ENCODE data around the gene ARFGAP3. TPM values are rescaled to one million over a fixed set of nuclear protein-coding genes. Genes with fewer than 3 reads are reported as not detected.

The ARFGAP3 gene
- total and polyA plus RNA-seq, 10 donors: 15.0 to 46.8 (median 40.4) TPM

DNA sequence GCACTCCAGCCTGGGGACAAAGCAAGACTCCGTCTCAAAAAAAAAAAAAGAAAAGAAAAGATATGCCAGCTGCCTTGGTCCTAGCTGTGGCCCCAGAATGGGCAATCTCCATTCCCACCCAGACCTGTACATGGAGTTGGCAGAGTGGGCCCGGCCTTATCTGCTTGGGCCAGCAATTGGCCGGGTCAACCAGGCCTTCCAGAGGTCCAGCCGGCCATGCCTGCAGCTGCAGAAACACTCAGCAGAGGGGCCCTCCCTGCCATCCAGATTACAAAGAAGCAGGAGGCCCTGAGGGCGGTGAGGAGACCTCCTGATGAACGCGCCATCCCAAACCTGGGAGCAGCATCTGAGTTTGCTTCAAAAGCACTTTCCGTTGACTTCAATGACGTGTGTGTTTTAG is 26.9 kb upstream of the ARFGAP3 start:
- peak in 1 of 3 donors; percentile 26 for TF ChIP-seq POLR2AphosphoS5 (IDR thresholded peaks at IDR 0.05)
- TF ChIP-seq, protein P1, sequence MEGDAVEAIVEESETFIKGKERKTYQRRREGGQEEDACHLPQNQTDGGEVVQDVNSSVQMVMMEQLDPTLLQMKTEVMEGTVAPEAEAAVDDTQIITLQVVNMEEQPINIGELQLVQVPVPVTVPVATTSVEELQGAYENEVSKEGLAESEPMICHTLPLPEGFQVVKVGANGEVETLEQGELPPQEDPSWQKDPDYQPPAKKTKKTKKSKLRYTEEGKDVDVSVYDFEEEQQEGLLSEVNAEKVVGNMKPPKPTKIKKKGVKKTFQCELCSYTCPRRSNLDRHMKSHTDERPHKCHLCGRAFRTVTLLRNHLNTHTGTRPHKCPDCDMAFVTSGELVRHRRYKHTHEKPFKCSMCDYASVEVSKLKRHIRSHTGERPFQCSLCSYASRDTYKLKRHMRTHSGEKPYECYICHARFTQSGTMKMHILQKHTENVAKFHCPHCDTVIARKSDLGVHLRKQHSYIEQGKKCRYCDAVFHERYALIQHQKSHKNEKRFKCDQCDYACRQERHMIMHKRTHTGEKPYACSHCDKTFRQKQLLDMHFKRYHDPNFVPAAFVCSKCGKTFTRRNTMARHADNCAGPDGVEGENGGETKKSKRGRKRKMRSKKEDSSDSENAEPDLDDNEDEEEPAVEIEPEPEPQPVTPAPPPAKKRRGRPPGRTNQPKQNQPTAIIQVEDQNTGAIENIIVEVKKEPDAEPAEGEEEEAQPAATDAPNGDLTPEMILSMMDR (IDR thresholded peaks at IDR 0.05 in 8 of 11, conservative IDR thresholded peaks at IDR 0.05 in 3 of 11): no peak
- no peak for TF ChIP-seq POLR2A (IDR thresholded peaks at IDR 0.05)
- Histone ChIP-seq H3K27me3 (replicated peaks in 1 of 7) (no peaks in the 10 kb centered on the region), H3K36me3 (peaks cover 4 to 100% (median 91%) of the 10 kb centered on the region in 6 donors), H3K27ac (no peak overlapping the region), H3K4me3 (no peak overlapping the region), H3K4me1 (peaks cover 0 to 23% (median 10%) of the 10 kb centered on the region in 6 donors), H3K9me3 (no peaks in the 10 kb centered on the region)
- intact Hi-C loops (cut with DNase I; ENCODE audit: low total_unique reads): no loop called here
- 94 to 99% (median 97%) methylated on average over 9 of the region's 9 CpGs for WGBS, 5 donors
- DNase-seq: no peak

- WGBS, 5 donors: 87 to 91% (median 90%) methylated on average over 8 of the region's 8 CpGs
- H3K36me3 ChIP-seq: peaks cover under 1 to 100% (median 91%) of the 10 kb centered on the region in 6 donors
- H3K9me3 ChIP-seq: no peaks in the 10 kb centered on the region
- no peak for DNase-seq
- no peak for TF ChIP-seq POLR2A (IDR thresholded peaks at IDR 0.05)
- TF ChIP-seq, protein P1 (IDR thresholded peaks at IDR 0.05 in 8 of 11, conservative IDR thresholded peaks at IDR 0.05 in 3 of 11): no peak
- TF ChIP-seq POLR2AphosphoS5 (IDR thresholded peaks at IDR 0.05): no peak
- no peaks in the 10 kb centered on the region for H3K27me3 ChIP-seq (replicated peaks in 1 of 7)
- peak overlapping the region in 1 of 8 donors; percentile 19 for H3K27ac ChIP-seq
- intact Hi-C loops (cut with DNase I; ENCODE audit: low total_unique reads): no loop called here
- no peak overlapping the region for H3K4me3 ChIP-seq
- H3K4me1 ChIP-seq: peaks cover 0 to 15% (median 3%) of the 10 kb centered on the region in 6 donors
These were observed 26.0 kb upstream of the ARFGAP3 start for GRCh38 chr22:42883121-42883520.

DNA sequence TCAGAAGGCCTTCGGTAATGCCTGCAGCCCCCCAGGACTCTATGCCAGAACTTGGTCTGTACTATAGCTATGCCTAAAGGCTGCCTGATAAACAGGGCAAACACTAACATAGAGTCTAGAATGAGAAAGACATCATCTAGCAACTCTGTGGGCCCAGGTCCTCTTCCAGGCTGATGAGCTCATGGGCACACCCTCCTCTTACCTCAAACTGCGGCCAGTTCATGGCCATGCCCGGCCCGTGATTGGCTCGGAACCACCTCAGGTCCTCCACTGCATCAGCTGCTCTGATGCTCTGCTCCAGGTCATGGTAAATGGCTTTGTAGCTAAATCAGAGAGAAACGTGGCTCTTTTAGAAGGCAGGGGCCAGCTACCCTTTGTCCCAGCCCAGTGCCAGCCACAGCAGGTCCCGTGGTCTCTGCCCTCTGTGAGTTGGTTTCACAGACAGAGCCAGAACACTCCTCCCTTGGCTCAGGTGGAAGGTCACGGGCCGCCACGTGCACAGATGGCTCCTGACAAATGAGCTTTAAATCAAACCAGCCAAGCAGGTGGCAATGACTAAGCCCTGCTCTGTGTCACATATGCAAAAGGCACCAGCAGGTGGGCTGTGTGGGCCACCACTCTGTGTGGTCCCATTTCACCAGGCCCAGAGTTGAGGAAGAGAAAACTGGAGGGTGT is 25.0 kb upstream of the ARFGAP3 start:
- H3K4me3 ChIP-seq: no peak overlapping the region
- H3K4me1 ChIP-seq: peaks cover 0 to 6% (median 0%) of the 10 kb centered on the region in 6 donors
- 64 to 84% (median 76%) methylated on average over 8 to 10 of the region's 10 CpGs for WGBS, 5 donors
- no peaks in the 10 kb centered on the region for H3K27me3 ChIP-seq (replicated peaks in 1 of 7)
- TF ChIP-seq, protein P1 (IDR thresholded peaks at IDR 0.05 in 8 of 11, conservative IDR thresholded peaks at IDR 0.05 in 3 of 11): no peak
- peak in 1 of 3 donors; percentile 20 for TF ChIP-seq POLR2AphosphoS5 (IDR thresholded peaks at IDR 0.05)
- intact Hi-C loops (cut with DNase I; ENCODE audit: low total_unique reads): no loop called here
- H3K9me3 ChIP-seq: no peaks in the 10 kb centered on the region
- DNase-seq: no peak
- peak overlapping the region in 1 of 8 donors; percentile 25 for H3K27ac ChIP-seq
- peaks cover 0 to 100% (median 92%) of the 10 kb centered on the region in 6 donors for H3K36me3 ChIP-seq

GRCh38 chr22:42881298-42881697 is 24.2 kb upstream of the ARFGAP3 start:
- intact Hi-C loops (cut with DNase I; ENCODE audit: low total_unique reads): no loop called here
- H3K4me3 ChIP-seq: no peak overlapping the region
- H3K4me1 ChIP-seq: peaks cover 0 to 6% (median 0%) of the 10 kb centered on the region in 6 donors
- DNase-seq: no peak
- no peaks in the 10 kb centered on the region for H3K27me3 ChIP-seq (replicated peaks in 1 of 7)
- no peak for TF ChIP-seq POLR2A (IDR thresholded peaks at IDR 0.05)
- no peak for TF ChIP-seq POLR2AphosphoS5 (IDR thresholded peaks at IDR 0.05)
- TF ChIP-seq, protein P1 (IDR thresholded peaks at IDR 0.05 in 8 of 11, conservative IDR thresholded peaks at IDR 0.05 in 3 of 11): no peak
- 94 to 97% (median 95%) methylated on average over 12 of the region's 12 CpGs for WGBS, 5 donors
- H3K36me3 ChIP-seq: peaks cover 0 to 100% (median 92%) of the 10 kb centered on the region in 6 donors
- no peaks in the 10 kb centered on the region for H3K9me3 ChIP-seq
- peak overlapping the region in 1 of 8 donors; percentile 25 for H3K27ac ChIP-seq
